HepG2 (cell line): ENCODE results near the gene SLTM. TPM values are rescaled to one million over a fixed set of nuclear protein-coding genes. Genes with fewer than 3 reads are reported as not detected.
"Not testable (repeated sequence)": the region's sequence is repeated elsewhere in the genome, so short reads cannot be mapped to it uniquely, and the experiment has no call there.

Experiments used
- ATAC-seq: fragments of 200-7000 bp; cut with Tn5 transposase; 3 replicates; pipeline ENCODE4 v1.9.1; 2020; ENCODE audit warnings: mild to moderate bottlenecking, moderate library complexity
- BruUV-seq: library from RNA; stranded (reverse); fragments of 400-500 nt; replicated peaks from 2 replicates; lab custom pipeline; 2021; lab: Mats Ljungman, UMichigan
- CTCF ChIA-PET: fragments of 300-600 bp; formaldehyde crosslinking; extraction: SDS; loops from one replicate; lab custom pipeline; 2021; ENCODE audit warnings: low total read pairs, inconsistent platforms, low intra/inter-chr PET ratio; lab: Yijun Ruan, JAX
- POLR2A ChIA-PET: fragments of 350-600 bp; sonication (Branson Sonifier 250); formaldehyde crosslinking; loops from one replicate; lab custom pipeline; 2020; ENCODE audit warnings: antibody characterized with exemption, inconsistent platforms; lab: Yijun Ruan, JAX
- DNase-seq: peaks from one replicate; pipeline ENCODE4 v3.0.0-alpha.2; 2015; ENCODE audit warnings: low spot score
- FAIRE-seq: peaks from 3 replicates; lab custom pipeline; 2011; peaks lifted over from hg19 to GRCh38; lab: Jason Lieb, UNC
- H2AFZ ChIP-seq: one replicate; pipeline ENCODE4 v1.6.1; 2011; ENCODE audit warnings: low read length, inconsistent platforms
- H3K27ac ChIP-seq: fragments of 300-600 bp; 3 replicates; pipeline ENCODE4 v1.8.0; 2011; ENCODE audit warnings: mixed run types, mild to moderate bottlenecking, mixed read lengths, low read length, inconsistent platforms; ENCODE audit not compliant: insufficient read depth; ENCODE audit errors: extremely low read length
- H3K27me3 ChIP-seq, 2 experiments: fragments of 200-600 bp in 1 of 2; 2 replicates in 1 of 2; 3 replicates in 1 of 2; pipeline versions ENCODE4 v1.6.0 to v1.8.0; 2011; ENCODE audit warnings: low read length in 2 of 2, mild to moderate bottlenecking in 2 of 2, moderate library complexity in 2 of 2, inconsistent platforms in 1 of 2; ENCODE audit not compliant: insufficient read depth in 2 of 2, control insufficient read depth in 1 of 2
- H3K36me3 ChIP-seq, 2 experiments: fragments of 200-600 bp in 1 of 2; replicated peaks in 1 of 2; 2 replicates in 1 of 2; 3 replicates in 1 of 2; pipeline versions ENCODE4 v1.5.1 to v1.8.0; 2011; ENCODE audit warnings: low read length in 2 of 2, inconsistent platforms in 1 of 2; ENCODE audit not compliant: insufficient read depth in 2 of 2, control insufficient read depth in 1 of 2
- H3K4me1 ChIP-seq: 2 replicates; pipeline ENCODE4 v1.5.1; 2012; ENCODE audit warnings: low read length, inconsistent platforms; ENCODE audit not compliant: insufficient read depth
- H3K4me2 ChIP-seq: 2 replicates; pipeline ENCODE4 v1.6.0; 2011; ENCODE audit warnings: low read depth, low read length, inconsistent platforms
- H3K4me3 ChIP-seq, 3 experiments: fragments of 200-600 bp in 1 of 3; sonication (generic), shearing (Covaris generic) in 1 of 3; replicated peaks in 1 of 3; 2 replicates each; pipeline ENCODE4 v1.5.1; 2011 to 2016; ENCODE audit warnings: low read length in 3 of 3, inconsistent platforms in 2 of 3, low read depth in 2 of 3, mild to moderate bottlenecking in 2 of 3, control low read depth in 1 of 3, mixed read lengths in 1 of 3; ENCODE audit not compliant: insufficient read depth in 1 of 3
- H3K79me2 ChIP-seq: one replicate; pipeline ENCODE4 v1.6.1; 2011; ENCODE audit warnings: low read length, inconsistent platforms; ENCODE audit not compliant: insufficient read depth
- H3K9ac ChIP-seq: 2 replicates; pipeline ENCODE4 v1.6.0; 2011; ENCODE audit warnings: mild to moderate bottlenecking, low read depth, low read length, inconsistent platforms; ENCODE audit not compliant: insufficient read depth
- H3K9me3 ChIP-seq: 2 replicates; pipeline ENCODE4 v1.5.1; 2012; ENCODE audit warnings: mild to moderate bottlenecking, low read length
- H4K20me1 ChIP-seq: 2 replicates; pipeline ENCODE4 v1.6.0; 2011; ENCODE audit warnings: inconsistent platforms, mild to moderate bottlenecking, low read length, moderate library complexity; ENCODE audit not compliant: insufficient read depth
- DDIT3 ChIP-seq: sonication (generic); formaldehyde crosslinking; IDR thresholded peaks from 2 replicates; pipeline ENCODE4 v1.4.0; 2020; ENCODE audit warnings: mild to moderate bottlenecking, missing genetic modification reagents
- FUBP1 ChIP-seq: sonication (generic); formaldehyde crosslinking; IDR thresholded peaks from 2 replicates; pipeline ENCODE4 v1.5.1; 2020; ENCODE audit warnings: missing genetic modification reagents, mild to moderate bottlenecking, borderline replicate concordance
- MTA3 ChIP-seq: sonication (generic); formaldehyde crosslinking; IDR thresholded peaks from 2 replicates; pipeline ENCODE4 v1.4.0; 2020; ENCODE audit warnings: missing genetic modification reagents
- SALL1 ChIP-seq: sonication (generic); formaldehyde crosslinking; IDR thresholded peaks from 2 replicates; pipeline ENCODE4 v1.8.0; 2022; ENCODE audit warnings: mild to moderate bottlenecking, missing genetic modification reagents
- SRY ChIP-seq: sonication (generic); formaldehyde crosslinking; IDR thresholded peaks from 2 replicates; pipeline ENCODE4 v1.8.0; 2022; ENCODE audit warnings: mild to moderate bottlenecking, missing genetic modification reagents
- ZFP91 ChIP-seq: sonication (generic); formaldehyde crosslinking; IDR thresholded peaks from 2 replicates; pipeline ENCODE4 v1.9.0; 2022; ENCODE audit warnings: missing genetic modification reagents, mild to moderate bottlenecking, borderline replicate concordance
- ZNF362 ChIP-seq: sonication (generic); formaldehyde crosslinking; IDR thresholded peaks from 2 replicates; pipeline ENCODE4 v1.4.0; 2020; ENCODE audit warnings: missing genetic modification reagents, mild to moderate bottlenecking, borderline replicate concordance
- ZNF383 ChIP-seq: sonication (generic); formaldehyde crosslinking; IDR thresholded peaks from 2 replicates; pipeline ENCODE4 v1.4.0; 2020; ENCODE audit warnings: missing genetic modification reagents, mild to moderate bottlenecking, borderline replicate concordance
- ZNF782 ChIP-seq: sonication (generic); formaldehyde crosslinking; IDR thresholded peaks from 2 replicates; pipeline ENCODE4 v1.4.0; 2020; ENCODE audit warnings: missing genetic modification reagents, mild to moderate bottlenecking, borderline replicate concordance
- ZNF784 ChIP-seq: sonication (generic); formaldehyde crosslinking; IDR thresholded peaks from 2 replicates; pipeline ENCODE4 v1.5.1; 2020; ENCODE audit warnings: missing genetic modification reagents, mild to moderate bottlenecking, borderline replicate concordance
- WGBS: methylation state at CpG from one replicate; pipeline ENCODE4 v1.1.6; 2017; ENCODE audit warnings: low lambda C conversion rate; 5-methylcytosine and 5-hydroxymethylcytosine counted together
- in situ Hi-C: cut with HindIII; loops from 2 replicates; pipeline ENCODE4 v1.10.0; 2017; ENCODE audit warnings: low pct_unique_long_range_greater_than_20kb; ENCODE audit not compliant: extremely low pct_ligation_motif_present
- intact Hi-C: fragments of 100-400 bp; cut with micrococcal nuclease; formaldehyde crosslinking; loops from one replicate; pipeline ENCODE4 v1.10.0; 2022; ENCODE audit not compliant: unreplicated experiment
- polyA plus RNA-seq, 8 experiments: library from polyadenylated mRNA; depleted of rRNA in 3 of 8; stranded (reverse) in 7 of 8; unstranded in 1 of 8; fragments of >200 nt; fragmentation: Illumina TruSeq in 4 of 8; extraction: Trizol in 4 of 8; gene quantifications; 2 replicates each; pipeline versions ENCODE4 v1.2.1 to v1.2.3, GENCODE V29; 2011 to 2016; ENCODE audit warnings: low read depth in 4 of 8, missing spikeins in 1 of 8, mixed read lengths in 1 of 8; ENCODE audit not compliant: insufficient read depth in 1 of 8
- total RNA-seq, 5 experiments: library from RNA; depleted of rRNA; stranded (reverse); fragments of >200 nt; fragmentation: Illumina TruSeq; extraction: Trizol; gene quantifications; 2 replicates each; pipeline ENCODE4 v1.2.3, GENCODE V29; 2016; ENCODE audit warnings: low read depth in 1 of 5

SLTM gene
- total and polyA plus RNA-seq, 2 of the 13 experiments (the other 11 are each of a cell fraction or from before 2014, with no cell fraction given), result 22.0 to 64.2 TPM

- TF ChIP-seq FUBP1 (CRISPR knock-in tag) (no peak), SRY (CRISPR knock-in tag) (no peak), ZNF784 (CRISPR knock-in tag) (no peak), MTA3 (CRISPR knock-in tag) (no peak), DDIT3 (no peak), ZFP91 (CRISPR knock-in tag) (no peak), ZNF383 (CRISPR knock-in tag) (no peak), SALL1 (no peak), ZNF782 (CRISPR knock-in tag) (no peak), ZNF362 (CRISPR knock-in tag) (no peak)
These were observed 12.2 kb downstream of the SLTM start (continued) for GRCh38 chr15:58921267-58921790.

- H3K79me2 ChIP-seq, result peaks cover 52% of the 10 kb centered on the region
- BruUV-seq, FAIRE-seq, CTCF ChIA-PET, H3K27ac ChIP-seq, H3K4me3 ChIP-seq, intact Hi-C loops, DNase-seq, POLR2A ChIA-PET, H3K4me1 ChIP-seq, in situ Hi-C loops, H4K20me1 ChIP-seq, H3K4me2 ChIP-seq, H3K27me3 ChIP-seq, H3K9me3 ChIP-seq, H2AFZ ChIP-seq, H3K9ac ChIP-seq, ATAC-seq: not testable (repeated sequence)
- WGBS, result 98% methylated on average over 7 of the region's 7 CpGs
- H3K36me3 ChIP-seq, result peaks cover 6 to 42% of the 10 kb centered on the region in 2 experiments
These were observed 13.0 kb downstream of the SLTM start for GRCh38 chr15:58920447-58920846.
